Prostate gland (tissue), 2 donors: Measurements from ENCODE around the gene GATC. TPM values are rescaled to one million over a fixed set of nuclear protein-coding genes. Genes with fewer than 3 reads are reported as not detected.

ENCODE experiments used
- DNase-seq: peaks from one replicate; pipeline ENCODE4 v3.0.0-alpha.2; 2019; ENCODE audit warnings: low spot score
- H3K27ac ChIP-seq, 2 donors: fragments of 200-600 bp; sonication (generic); 2 replicates each; pipeline ENCODE4 v1.5.1; 2017 to 2019
- H3K27me3 ChIP-seq: fragments of 200-600 bp; sonication (generic); replicated peaks from 2 replicates; pipeline ENCODE4 v1.5.1; 2019; ENCODE audit not compliant: insufficient read depth
- H3K36me3 ChIP-seq, 2 donors: fragments of 200-600 bp; sonication (generic); 1 replicate in 1 of 2; 2 replicates in 1 of 2; pipeline versions ENCODE4 v1.5.1 to v1.8.1; 2017 to 2019
- H3K4me1 ChIP-seq: fragments of 200-600 bp; sonication (generic); replicated peaks from 2 replicates; pipeline ENCODE4 v1.5.1; 2019
- H3K4me3 ChIP-seq, 2 donors: fragments of 200-600 bp; sonication (generic); 2 replicates each; pipeline ENCODE4 v1.5.1; 2017 to 2019
- H3K9me3 ChIP-seq: fragments of 200-600 bp; sonication (generic); 2 replicates; pipeline ENCODE4 v1.5.1; 2017
- POLR2A ChIP-seq: fragments of 450-650 bp; IDR thresholded peaks from one replicate; pipeline ENCODE4 v1.6.1; 2016; ENCODE audit warnings: antibody characterized with exemption, mild to moderate bottlenecking
- POLR2AphosphoS5 ChIP-seq: sonication (generic); formaldehyde crosslinking; IDR thresholded peaks from one replicate; pipeline ENCODE4 v1.6.1; 2017; ENCODE audit warnings: antibody characterized with exemption
- WGBS: methylation state at CpG from one replicate; pipeline ENCODE4 v1.1.5; 2018; 5-methylcytosine and 5-hydroxymethylcytosine counted together
- intact Hi-C: fragments of 100-400 bp; cut with DNase I; formaldehyde crosslinking; loops from one replicate; pipeline ENCODE4 v1.14.2; 2022
- total RNA-seq, 2 donors: library from RNA; depleted of rRNA; stranded (reverse); fragments of >200 nt; gene quantifications; one replicate each; pipeline ENCODE4 v1.1.0, GENCODE V29; 2016
- TF ChIP-seq, protein P1 (sequence below), 4 experiments: fragments of 200-600 bp in 2 of 4; fragments of 450-650 bp in 2 of 4; sonication (generic) in 2 of 4; IDR thresholded peaks; 1 replicate in 3 of 4; 2 replicates in 1 of 4; pipeline ENCODE4 v1.5.1; 2016 to 2019; ENCODE audit warnings: antibody characterized with exemption in 4 of 4, mild to moderate bottlenecking in 2 of 4, moderate library complexity in 2 of 4

The GATC gene
- 10 to 100 TPM; 19.3 to 30.1 TPM for total RNA-seq

DNA sequence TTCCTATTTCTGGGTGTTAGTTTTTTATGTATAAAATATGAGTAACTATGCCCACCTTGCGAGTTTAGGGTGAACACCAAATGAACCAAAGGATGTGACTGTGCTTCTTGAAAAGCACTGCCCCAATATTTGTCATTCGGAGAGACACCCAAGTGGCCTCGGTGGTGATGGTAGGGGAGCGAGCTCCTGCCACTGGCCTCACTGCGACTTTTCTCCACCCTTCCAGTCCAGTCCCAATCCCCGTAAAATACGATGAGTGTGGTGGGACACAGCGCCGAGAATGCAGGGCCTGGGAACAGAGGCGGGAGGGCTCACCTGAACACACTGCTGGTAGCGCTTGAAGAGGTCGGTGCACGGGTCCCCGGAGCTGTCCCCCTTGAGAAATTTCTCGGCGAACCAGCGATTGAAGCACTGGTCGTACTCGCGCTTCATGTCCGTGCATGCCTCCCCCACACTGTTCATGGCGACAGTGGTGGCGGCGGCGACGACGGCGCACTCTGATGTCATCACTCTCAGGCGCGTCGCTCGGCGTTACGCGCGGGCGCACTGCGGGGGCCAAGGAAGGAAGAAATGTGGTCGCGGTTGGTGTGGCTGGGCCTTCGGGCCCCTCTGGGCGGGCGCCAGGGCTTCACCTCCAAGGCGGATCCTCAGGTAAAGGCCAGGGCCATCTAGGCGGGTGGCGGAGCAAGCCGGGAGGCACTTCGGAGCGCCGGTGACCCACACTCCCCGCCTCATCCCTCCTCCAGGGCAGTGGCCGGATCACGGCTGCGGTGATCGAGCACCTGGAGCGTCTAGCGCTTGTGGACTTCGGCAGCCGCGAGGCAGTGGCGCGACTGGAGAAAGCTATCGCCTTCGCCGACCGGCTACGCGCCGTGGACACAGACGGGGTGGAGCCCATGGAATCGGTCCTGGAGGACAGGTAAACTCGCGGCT is at the start of gene GATC, which contains the start of gene TRIAP1:
Gene GATC, plus strand, starts transcription at position 534 of the 933 bp plus-strand sequence. Its CDS starts 37 bp downstream, at position 571.
Gene TRIAP1, minus strand, starts transcription at position 474 of the 933 bp plus-strand sequence. Its CDS starts 12 bp downstream, at position 462.
- H3K36me3 ChIP-seq: no peaks in the 10 kb centered on the region
- TF ChIP-seq POLR2A: peak; percentile 58
- TF ChIP-seq POLR2AphosphoS5: peak; percentile 99
- TF ChIP-seq, protein P1, sequence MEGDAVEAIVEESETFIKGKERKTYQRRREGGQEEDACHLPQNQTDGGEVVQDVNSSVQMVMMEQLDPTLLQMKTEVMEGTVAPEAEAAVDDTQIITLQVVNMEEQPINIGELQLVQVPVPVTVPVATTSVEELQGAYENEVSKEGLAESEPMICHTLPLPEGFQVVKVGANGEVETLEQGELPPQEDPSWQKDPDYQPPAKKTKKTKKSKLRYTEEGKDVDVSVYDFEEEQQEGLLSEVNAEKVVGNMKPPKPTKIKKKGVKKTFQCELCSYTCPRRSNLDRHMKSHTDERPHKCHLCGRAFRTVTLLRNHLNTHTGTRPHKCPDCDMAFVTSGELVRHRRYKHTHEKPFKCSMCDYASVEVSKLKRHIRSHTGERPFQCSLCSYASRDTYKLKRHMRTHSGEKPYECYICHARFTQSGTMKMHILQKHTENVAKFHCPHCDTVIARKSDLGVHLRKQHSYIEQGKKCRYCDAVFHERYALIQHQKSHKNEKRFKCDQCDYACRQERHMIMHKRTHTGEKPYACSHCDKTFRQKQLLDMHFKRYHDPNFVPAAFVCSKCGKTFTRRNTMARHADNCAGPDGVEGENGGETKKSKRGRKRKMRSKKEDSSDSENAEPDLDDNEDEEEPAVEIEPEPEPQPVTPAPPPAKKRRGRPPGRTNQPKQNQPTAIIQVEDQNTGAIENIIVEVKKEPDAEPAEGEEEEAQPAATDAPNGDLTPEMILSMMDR (IDR thresholded peaks at IDR 0.05): peak in 2 of 4 experiments; percentile 31 to 43
- intact Hi-C loops: loop anchor here (10.0 kb wide), 1 partner anchor 199 kb away; the partner anchor contains the start of gene CABP1
- peak within 1 kb of the TSS; percentile 76 to 81 for H3K4me3 ChIP-seq
- peak within 1 kb of the TSS; percentile 82 to 89 for H3K27ac ChIP-seq
- 0% methylated on average over 57 of the region's 73 CpGs for WGBS
- peaks cover 6% of the 10 kb centered on the region for H3K4me1 ChIP-seq
- H3K27me3 ChIP-seq: no peaks in the 10 kb centered on the region
- H3K9me3 ChIP-seq: no peaks in the 10 kb centered on the region
- DNase-seq: peak; percentile 81

- Histone ChIP-seq H3K4me3 (no peak overlapping the region), H3K36me3 (no peaks in the 10 kb centered on the region), H3K4me1 (peaks cover 8% of the 10 kb centered on the region), H3K27ac (peak overlapping the region; percentile 38 to 81), H3K9me3 (no peaks in the 10 kb centered on the region), H3K27me3 (no peaks in the 10 kb centered on the region)
- intact Hi-C loops: no loop called here
- DNase-seq: peak; percentile 8
- WGBS: 28% methylated on average over 33 of the region's 33 CpGs
- peak; percentile 27 for TF ChIP-seq POLR2AphosphoS5
- TF ChIP-seq, protein P1 (IDR thresholded peaks at IDR 0.05): no peak
- no peak for TF ChIP-seq POLR2A
Measured at GRCh38 chr12:120397824-120398540, 48.3 kb upstream of the GATC start.

DNA sequence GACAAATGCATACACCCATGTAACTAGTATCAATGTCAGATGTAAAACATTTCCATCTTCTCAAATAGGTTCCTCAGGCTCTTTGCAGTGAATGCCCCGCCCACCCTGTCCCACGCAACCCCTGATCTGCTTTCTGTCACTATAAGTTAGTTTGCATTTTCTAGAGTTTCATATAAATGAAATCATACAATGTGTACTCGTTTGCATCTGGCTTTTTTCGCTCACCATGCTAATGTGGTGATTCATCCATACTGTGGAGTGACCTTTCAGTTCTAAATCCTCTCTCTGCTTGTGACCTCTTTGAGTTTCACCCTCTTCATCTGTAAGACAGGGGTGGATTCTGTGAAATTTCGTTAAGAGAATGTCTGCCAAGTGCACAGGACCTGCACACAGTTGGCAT is 46.7 kb upstream of the GATC start:
- Histone ChIP-seq H3K36me3 (no peaks in the 10 kb centered on the region), H3K4me3 (no peak overlapping the region), H3K27me3 (no peaks in the 10 kb centered on the region), H3K4me1 (peaks cover 3% of the 10 kb centered on the region), H3K27ac (no peak overlapping the region), H3K9me3 (no peaks in the 10 kb centered on the region)
- no peak for DNase-seq
- intact Hi-C loops: no loop called here
- 79% methylated on average over 5 of the region's 5 CpGs for WGBS
- TF ChIP-seq POLR2A (no peak), POLR2AphosphoS5 (no peak)
- TF ChIP-seq, protein P1 (IDR thresholded peaks at IDR 0.05): no peak

- Histone ChIP-seq H3K36me3 (no peaks in the 10 kb centered on the region), H3K4me3 (no peak overlapping the region), H3K4me1 (no peaks in the 10 kb centered on the region), H3K27ac (no peak overlapping the region), H3K27me3 (no peaks in the 10 kb centered on the region), H3K9me3 (no peaks in the 10 kb centered on the region)
- no peak for TF ChIP-seq POLR2AphosphoS5
- TF ChIP-seq, protein P1 (IDR thresholded peaks at IDR 0.05): no peak
- TF ChIP-seq POLR2A: no peak
- 30% methylated on average over 13 of the region's 13 CpGs for WGBS
- intact Hi-C loops: no loop called here
- no peak for DNase-seq
Measured at GRCh38 chr12:120402217-120402616, 44.0 kb upstream of the GATC start.
